ENCODE measurements around the gene ATOX1. TPM values are rescaled to one million over a fixed set of nuclear protein-coding genes. Genes with fewer than 3 reads are reported as not detected.

The ATOX1 gene
- total RNA-seq, 1 experiment from 2014 or later = 248 TPM

- DNase-seq (ENCODE audit: low read depth) = no peak
Measured at GRCh38 chr5:151734064-151734408, 24.4 kb downstream of the ATOX1 start.

- no peak for DNase-seq (ENCODE audit: low read depth)
Measured at GRCh38 chr5:151733358-151734063, 24.9 kb downstream of the ATOX1 start.

- DNase-seq (ENCODE audit: low read depth) = no peak
Measured at GRCh38 chr5:151730381-151730780, 28.1 kb downstream of the ATOX1 start.

GRCh38 chr5:151729597-151729996 is 28.8 kb downstream of the ATOX1 start:
- peak; percentile 47 for DNase-seq (ENCODE audit: low read depth)

- DNase-seq (ENCODE audit: low read depth) = no peak
Measured at GRCh38 chr5:151724360-151724759, 34.1 kb downstream of the ATOX1 start.

GRCh38 chr5:151722546-151722945 is 35.9 kb downstream of the ATOX1 start:
- no peak for DNase-seq (ENCODE audit: low read depth)

GRCh38 chr5:151721812-151722391 is 36.5 kb downstream of the ATOX1 start:
- no peak for DNase-seq (ENCODE audit: low read depth)

GRCh38 chr5:151721087-151721646 is 37.3 kb downstream of the ATOX1 start:
- DNase-seq (ENCODE audit: low read depth) = no peak

- no peak for DNase-seq (ENCODE audit: low read depth)
Measured at GRCh38 chr5:151720215-151720614, 38.2 kb downstream of the ATOX1 start.

GRCh38 chr5:151719228-151720000 is 39.0 kb downstream of the ATOX1 start:
- peak; percentile 60 for DNase-seq (ENCODE audit: low read depth)

GRCh38 chr5:151718646-151719045 is 39.8 kb downstream of the ATOX1 start:
- DNase-seq (ENCODE audit: low read depth) = no peak

- DNase-seq (ENCODE audit: low read depth) = no peak
Measured at GRCh38 chr5:151718153-151718552, 40.3 kb downstream of the ATOX1 start.

- DNase-seq (ENCODE audit: low read depth) = no peak
Measured at GRCh38 chr5:151717416-151717815, 41.0 kb downstream of the ATOX1 start.

GRCh38 chr5:151709109-151709735 is 49.2 kb downstream of the ATOX1 start:
- DNase-seq (ENCODE audit: low read depth) = no peak

GRCh38 chr5:151708126-151708525 is 50.3 kb downstream of the ATOX1 start:
- peak; percentile 46 for DNase-seq (ENCODE audit: low read depth)

- no peak for DNase-seq (ENCODE audit: low read depth)
Measured at GRCh38 chr5:151707567-151707966, 50.9 kb downstream of the ATOX1 start.

GRCh38 chr5:151706906-151707305 is 51.5 kb downstream of the ATOX1 start:
- peak; percentile 86 for DNase-seq (ENCODE audit: low read depth)

- no peak for DNase-seq (ENCODE audit: low read depth)
Measured at GRCh38 chr5:151703780-151704179, 54.7 kb downstream of the ATOX1 start.

- no peak for DNase-seq (ENCODE audit: low read depth)
Measured at GRCh38 chr5:151703227-151703626, 55.2 kb downstream of the ATOX1 start.

GRCh38 chr5:151700820-151701219 is 57.6 kb downstream of the ATOX1 start:
- DNase-seq (ENCODE audit: low read depth) = no peak

- no peak for DNase-seq (ENCODE audit: low read depth)
Measured at GRCh38 chr5:151700296-151700695, 58.1 kb downstream of the ATOX1 start.
